Loucy (cell line): Measurements from ENCODE around the gene ISCU.

Experiments
- H2AFZ ChIP-seq: fragments of 200-600 bp; sonication (generic); 2 replicates; pipeline ENCODE4 v1.6.0; 2016; ENCODE audit warnings: antibody characterized with exemption, mild to moderate bottlenecking, low read length, moderate library complexity
- H3F3A ChIP-seq: fragments of 200-600 bp; 2 replicates; pipeline ENCODE4 v1.6.0; 2016; ENCODE audit warnings: antibody characterized with exemption, low read depth, mild to moderate bottlenecking
- H3K27me3 ChIP-seq: fragments of 200-600 bp; sonication (generic); 2 replicates; pipeline ENCODE4 v1.6.1; 2014; ENCODE audit warnings: low read length, mild to moderate bottlenecking; ENCODE audit not compliant: insufficient read depth, poor library complexity, severe bottlenecking
- H3K36me3 ChIP-seq: fragments of 200-600 bp; sonication (generic); 2 replicates; pipeline ENCODE4 v1.6.1; 2016; ENCODE audit warnings: low read length; ENCODE audit not compliant: insufficient read depth
- H3K4me1 ChIP-seq: fragments of 200-600 bp; sonication (generic); 2 replicates; pipeline ENCODE4 v1.5.1; 2014; ENCODE audit warnings: low read length, mild to moderate bottlenecking; ENCODE audit not compliant: insufficient read depth, poor library complexity, severe bottlenecking
- H3K4me2 ChIP-seq: fragments of 200-600 bp; sonication (generic); 2 replicates; pipeline ENCODE4 v1.6.0; 2014; ENCODE audit warnings: antibody characterized with exemption, low read length, low read depth, mild to moderate bottlenecking; ENCODE audit not compliant: poor library complexity, severe bottlenecking
- H3K4me3 ChIP-seq: fragments of 200-600 bp; sonication (generic); 2 replicates; pipeline ENCODE4 v1.5.1; 2014; ENCODE audit warnings: low read length, mild to moderate bottlenecking, mixed read lengths; ENCODE audit not compliant: poor library complexity, severe bottlenecking
- H3K79me2 ChIP-seq: fragments of 200-600 bp; sonication (generic); 2 replicates; pipeline ENCODE4 v1.6.1; 2014; ENCODE audit warnings: low read length; ENCODE audit not compliant: insufficient read depth
- H3K9ac ChIP-seq: fragments of 200-600 bp; sonication (generic); 2 replicates; pipeline ENCODE4 v1.6.0; 2014; ENCODE audit warnings: mild to moderate bottlenecking, low read depth, low read length, moderate library complexity; ENCODE audit not compliant: poor library complexity, severe bottlenecking
- H3K9me2 ChIP-seq: fragments of 200-600 bp; sonication (generic); replicated peaks from 2 replicates; pipeline ENCODE4 v1.6.1; 2016; ENCODE audit warnings: low read depth, low read length, mixed read lengths
- H3K9me3 ChIP-seq: fragments of 200-600 bp; sonication (generic); 2 replicates; pipeline ENCODE4 v1.6.1; 2014; ENCODE audit warnings: mild to moderate bottlenecking, antibody characterized with exemption, low read length, low read depth; ENCODE audit not compliant: insufficient read depth
- H4K20me1 ChIP-seq: fragments of 200-600 bp; sonication (generic); 2 replicates; pipeline ENCODE4 v1.6.0; 2014; ENCODE audit warnings: antibody characterized with exemption, low read length, mild to moderate bottlenecking; ENCODE audit not compliant: insufficient read depth, poor library complexity, severe bottlenecking
- EZH2phosphoT487 ChIP-seq: fragments of 200-600 bp; IDR thresholded peaks from 2 replicates; pipeline ENCODE4 v1.6.1; 2018; ENCODE audit warnings: antibody characterized with exemption, mild to moderate bottlenecking, moderate library complexity, borderline replicate concordance
- TF ChIP-seq, protein P1 (sequence below): fragments of 200-600 bp; sonication (generic); conservative IDR thresholded peaks from 2 replicates; pipeline ENCODE4 v1.5.1; 2014; ENCODE audit warnings: mild to moderate bottlenecking, antibody characterized with exemption, low read length

ISCU gene

DNA sequence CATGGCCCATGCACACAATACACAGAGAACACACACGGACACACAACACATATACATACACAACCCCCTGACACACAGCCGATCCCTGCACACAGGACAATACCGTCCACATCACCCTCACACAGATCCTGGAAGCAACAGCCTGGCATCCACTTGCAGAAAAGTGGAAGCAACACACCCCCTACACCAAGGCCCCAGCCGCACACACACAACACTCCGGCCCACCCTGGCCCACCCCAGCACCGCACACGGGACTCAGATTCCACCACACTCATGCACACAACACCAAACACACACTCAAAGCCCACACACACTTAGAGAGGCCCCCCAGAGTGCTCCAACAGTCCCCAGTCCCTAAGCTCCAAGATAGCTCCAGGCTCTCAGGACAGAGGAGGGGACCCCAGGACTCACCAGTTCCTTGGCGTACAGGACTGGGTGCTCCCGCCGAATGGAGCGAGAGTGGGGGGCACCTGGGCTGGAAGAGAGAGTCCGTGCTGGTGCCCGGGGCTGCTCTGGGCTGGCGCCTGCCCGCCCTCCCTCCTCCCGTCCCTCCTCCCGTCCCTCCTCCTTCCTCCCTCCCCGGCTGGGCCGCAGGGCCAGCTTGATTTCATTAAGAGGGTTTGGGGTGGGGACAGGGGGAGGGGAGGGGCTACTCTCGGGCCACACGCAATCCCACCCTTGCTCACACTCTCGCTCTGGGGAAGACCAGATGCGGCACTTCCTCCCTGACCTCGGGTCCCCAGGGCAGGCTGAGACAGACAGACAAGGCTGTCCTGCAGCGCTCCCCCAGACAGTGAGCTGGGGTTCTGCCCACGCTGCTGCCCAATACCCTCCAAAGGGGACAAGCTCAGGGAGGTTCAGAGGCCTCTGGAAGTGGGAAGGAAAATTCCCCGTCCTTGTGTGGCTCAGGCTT lies 35.4 kb downstream of the ISCU start, which contains the start of gene TMEM119:
Gene TMEM119, minus strand, starts transcription at position 526 of the 913 bp plus-strand sequence. CDS start 5,701 bp downstream, outside the sequence.
- no peaks in the 10 kb centered on the region for H3K9me2 ChIP-seq
- TF ChIP-seq, protein P1, sequence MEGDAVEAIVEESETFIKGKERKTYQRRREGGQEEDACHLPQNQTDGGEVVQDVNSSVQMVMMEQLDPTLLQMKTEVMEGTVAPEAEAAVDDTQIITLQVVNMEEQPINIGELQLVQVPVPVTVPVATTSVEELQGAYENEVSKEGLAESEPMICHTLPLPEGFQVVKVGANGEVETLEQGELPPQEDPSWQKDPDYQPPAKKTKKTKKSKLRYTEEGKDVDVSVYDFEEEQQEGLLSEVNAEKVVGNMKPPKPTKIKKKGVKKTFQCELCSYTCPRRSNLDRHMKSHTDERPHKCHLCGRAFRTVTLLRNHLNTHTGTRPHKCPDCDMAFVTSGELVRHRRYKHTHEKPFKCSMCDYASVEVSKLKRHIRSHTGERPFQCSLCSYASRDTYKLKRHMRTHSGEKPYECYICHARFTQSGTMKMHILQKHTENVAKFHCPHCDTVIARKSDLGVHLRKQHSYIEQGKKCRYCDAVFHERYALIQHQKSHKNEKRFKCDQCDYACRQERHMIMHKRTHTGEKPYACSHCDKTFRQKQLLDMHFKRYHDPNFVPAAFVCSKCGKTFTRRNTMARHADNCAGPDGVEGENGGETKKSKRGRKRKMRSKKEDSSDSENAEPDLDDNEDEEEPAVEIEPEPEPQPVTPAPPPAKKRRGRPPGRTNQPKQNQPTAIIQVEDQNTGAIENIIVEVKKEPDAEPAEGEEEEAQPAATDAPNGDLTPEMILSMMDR = no peak
- no peak for TF ChIP-seq EZH2phosphoT487
- no peaks in the 10 kb centered on the region for H3K4me1 ChIP-seq
- no peaks in the 10 kb centered on the region for H3K27me3 ChIP-seq
- H3F3A ChIP-seq = no peaks in the 10 kb centered on the region
- H3K79me2 ChIP-seq = no peaks in the 10 kb centered on the region
- no peak within 1 kb of the TSS for H3K4me2 ChIP-seq
- H3K36me3 ChIP-seq = no peaks in the 10 kb centered on the region
- no peaks in the 10 kb centered on the region for H4K20me1 ChIP-seq
- H3K4me3 ChIP-seq = no peak within 1 kb of the TSS
- no peak within 1 kb of the TSS for H3K9ac ChIP-seq
- no peak within 1 kb of the TSS for H2AFZ ChIP-seq
- no peaks in the 10 kb centered on the region for H3K9me3 ChIP-seq

DNA sequence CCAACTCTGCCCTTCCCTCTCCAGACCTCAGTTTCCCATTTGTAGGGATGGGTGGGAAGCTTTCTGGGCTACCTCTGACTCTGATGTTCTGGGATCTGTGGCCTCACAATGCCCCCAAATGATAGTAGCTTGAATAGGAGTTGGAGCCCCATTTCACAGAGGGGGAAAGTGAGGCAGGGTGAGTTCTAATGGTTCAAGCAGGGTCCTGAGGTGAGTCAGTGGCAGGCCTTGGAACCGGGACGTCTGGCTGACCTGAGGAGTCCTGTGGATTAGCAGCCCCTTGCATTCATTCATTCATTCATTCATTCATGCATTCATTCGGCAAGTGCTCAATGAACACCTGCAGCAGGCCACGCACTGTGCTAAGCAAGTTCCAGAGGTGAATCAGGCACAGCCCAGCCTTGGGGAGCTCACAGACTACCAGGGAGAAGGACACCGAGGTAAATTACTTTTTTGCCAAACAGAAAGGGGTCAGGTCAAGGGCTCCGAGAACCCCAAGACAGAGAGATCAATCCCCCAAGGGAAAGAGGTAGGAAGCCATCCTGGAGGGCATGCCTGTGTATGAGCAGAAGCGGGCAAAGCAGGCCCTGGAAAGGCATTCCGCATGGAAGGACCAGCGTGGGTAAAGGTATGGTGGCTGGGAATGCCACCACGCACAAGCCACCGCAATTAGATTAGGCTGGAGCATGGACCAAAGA lies 36.3 kb downstream of the ISCU start:
- no peaks in the 10 kb centered on the region for H3K79me2 ChIP-seq
- H3K9me3 ChIP-seq = no peaks in the 10 kb centered on the region
- H3K9ac ChIP-seq = no peak overlapping the region
- no peaks in the 10 kb centered on the region for H3K4me1 ChIP-seq
- no peak overlapping the region for H3K4me2 ChIP-seq
- H3F3A ChIP-seq = no peaks in the 10 kb centered on the region
- no peaks in the 10 kb centered on the region for H4K20me1 ChIP-seq
- no peak overlapping the region for H3K4me3 ChIP-seq
- H2AFZ ChIP-seq = no peak overlapping the region
- H3K27me3 ChIP-seq = no peaks in the 10 kb centered on the region
- TF ChIP-seq, protein P1 = no peak
- no peak for TF ChIP-seq EZH2phosphoT487
- H3K36me3 ChIP-seq = no peaks in the 10 kb centered on the region
- no peaks in the 10 kb centered on the region for H3K9me2 ChIP-seq

DNA sequence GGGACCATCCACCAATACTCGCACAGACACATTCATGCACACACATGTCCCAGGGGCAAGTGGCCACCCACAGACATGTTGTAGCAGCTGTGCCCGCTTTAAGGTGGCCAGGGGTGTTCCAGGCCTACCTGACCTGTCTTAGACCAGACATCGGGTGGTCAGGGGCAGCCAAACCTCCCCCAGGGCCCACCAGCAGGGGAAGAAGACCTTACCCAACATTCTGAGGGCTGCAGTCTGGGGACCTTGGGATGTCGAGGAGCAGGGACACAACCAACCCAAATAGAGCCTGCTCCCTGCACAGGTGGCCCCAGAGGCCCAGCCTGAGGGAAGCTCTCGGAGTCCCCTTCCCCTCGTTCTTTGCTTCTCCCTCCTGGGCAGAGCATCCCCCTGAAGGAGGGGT lies 37.1 kb downstream of the ISCU start:
- Histone ChIP-seq H3F3A (no peaks in the 10 kb centered on the region), H3K9me3 (no peaks in the 10 kb centered on the region), H3K9me2 (no peaks in the 10 kb centered on the region), H2AFZ (no peak overlapping the region), H3K4me3 (no peak overlapping the region), H3K9ac (no peak overlapping the region), H3K4me1 (no peaks in the 10 kb centered on the region), H3K4me2 (no peak overlapping the region), H3K36me3 (no peaks in the 10 kb centered on the region), H4K20me1 (no peaks in the 10 kb centered on the region), H3K27me3 (no peaks in the 10 kb centered on the region), H3K79me2 (no peaks in the 10 kb centered on the region)
- TF ChIP-seq, protein P1 = no peak
- TF ChIP-seq EZH2phosphoT487 = no peak
